NOMO-1 treated with dmso at 0.1 percent for 144 hours (cell line): ENCODE results near the gene LMNB1.

Source experiments
- DNase-seq: peaks from one replicate; lab custom pipeline; 2025; ENCODE audit not compliant: unreplicated experiment; lab: John Stamatoyannopoulos, UW

The LMNB1 gene

DNA sequence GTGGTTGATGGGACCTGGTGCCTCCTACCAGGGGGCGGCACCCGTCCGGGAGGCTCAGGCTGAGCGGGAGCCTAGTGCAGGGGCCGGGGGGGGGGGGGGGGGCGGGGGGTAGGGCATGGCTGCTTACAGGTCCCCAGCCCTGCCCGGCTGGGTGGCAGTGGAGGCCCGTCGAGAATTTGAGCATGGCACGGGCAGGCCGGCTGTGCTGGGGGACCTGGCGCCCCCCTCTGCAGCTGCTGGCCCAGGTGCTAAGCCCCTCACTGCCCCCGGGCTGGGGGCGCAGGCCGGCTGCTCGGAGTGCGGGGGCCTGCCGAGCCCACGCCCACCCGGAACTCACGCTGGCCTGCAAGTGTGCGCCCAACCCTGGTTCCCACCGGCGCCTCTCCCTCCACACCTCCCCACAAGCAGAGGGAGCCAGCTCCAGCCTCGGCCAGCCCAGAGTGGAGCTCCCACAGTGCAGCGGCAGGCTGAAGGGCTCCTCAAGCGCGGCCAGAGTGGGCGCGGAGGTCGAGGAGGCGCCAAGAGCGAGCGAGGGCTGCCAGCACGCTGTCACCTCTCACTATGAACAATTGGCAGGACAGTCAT is 77.7 kb downstream of the LMNB1 start:
- no peak for DNase-seq

DNA sequence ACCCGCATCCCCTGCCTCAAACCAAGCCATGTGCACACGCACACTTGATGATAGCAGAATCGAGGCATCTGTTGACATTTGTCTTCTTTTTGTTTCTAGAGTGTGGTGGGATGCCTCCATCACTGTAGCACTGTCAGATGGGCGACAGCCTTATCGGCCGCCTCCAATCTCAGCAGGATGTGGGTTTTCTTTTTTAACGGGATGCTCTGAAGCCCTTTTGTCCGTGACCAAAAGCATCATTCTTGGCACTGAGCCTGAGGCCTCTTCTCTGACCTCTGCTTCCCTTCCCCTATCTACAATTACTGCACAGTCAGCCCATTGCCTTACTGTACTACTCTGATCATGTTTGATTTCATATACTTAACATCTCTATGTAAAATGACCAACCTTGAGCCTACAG is 78.3 kb downstream of the LMNB1 start:
- no peak for DNase-seq

DNA sequence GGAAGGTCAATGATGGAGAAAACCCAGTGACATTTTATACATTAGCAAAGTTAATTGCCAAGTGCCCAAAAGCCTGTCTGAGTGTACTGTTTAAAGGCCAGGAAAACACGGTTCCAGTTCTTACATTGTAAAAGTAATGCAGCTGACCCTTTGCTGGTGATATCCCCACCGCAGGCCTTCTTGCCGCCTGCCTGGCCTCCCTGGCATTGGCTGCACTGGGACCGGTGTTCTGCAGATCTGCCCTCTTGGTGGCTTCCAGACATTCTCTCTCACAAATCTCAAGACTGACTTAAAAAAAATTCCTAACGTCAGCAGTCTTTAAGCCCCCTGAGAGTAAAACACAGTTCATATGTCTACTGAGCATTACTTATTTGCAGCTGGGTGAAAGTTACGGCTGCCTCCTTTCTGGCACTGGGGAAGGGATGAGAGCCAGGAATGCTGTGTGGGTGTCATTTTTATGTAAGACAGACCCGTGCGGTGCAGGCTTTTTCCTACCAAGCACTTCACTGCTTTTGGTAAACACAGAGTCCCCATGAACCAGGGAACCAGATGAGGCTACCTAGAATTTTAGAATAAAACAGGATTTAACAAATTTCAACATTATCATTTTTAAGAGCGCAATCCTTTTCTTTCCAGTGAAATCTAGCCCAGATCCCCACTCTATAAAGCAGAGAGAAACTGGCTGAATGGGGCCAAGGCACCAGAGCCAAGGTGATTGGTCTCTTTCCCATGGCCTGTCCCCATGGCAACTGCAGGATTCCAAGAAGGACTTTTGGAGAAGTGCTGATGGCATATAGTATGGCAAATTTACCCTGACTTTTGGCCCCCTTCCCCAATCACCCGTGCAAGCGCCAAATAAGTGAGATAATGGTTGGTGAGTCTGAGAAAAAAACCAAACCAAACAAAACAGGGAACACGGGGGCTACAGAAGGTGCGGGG is 80.8 kb downstream of the LMNB1 start:
- DNase-seq: no peak

DNA sequence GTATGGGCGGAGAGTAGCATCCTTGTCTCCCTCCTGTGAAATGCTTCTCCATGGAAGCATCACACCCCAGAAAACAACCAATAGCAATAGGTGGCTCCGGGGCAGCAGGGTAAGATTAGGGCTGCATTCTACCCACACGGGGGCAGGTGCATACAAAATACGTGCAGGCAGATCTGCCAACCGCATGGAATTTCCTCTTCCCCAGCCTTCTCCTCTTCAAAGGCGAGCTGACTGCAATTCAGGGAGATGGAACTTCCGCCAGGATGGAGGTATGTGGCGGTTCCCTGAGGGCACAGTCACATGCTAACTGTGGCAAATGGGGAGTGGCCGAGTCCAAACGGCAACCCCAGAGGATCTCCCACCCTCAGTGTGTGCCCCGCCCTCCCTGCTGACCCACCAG is 81.5 kb downstream of the LMNB1 start:
- no peak for DNase-seq

DNA sequence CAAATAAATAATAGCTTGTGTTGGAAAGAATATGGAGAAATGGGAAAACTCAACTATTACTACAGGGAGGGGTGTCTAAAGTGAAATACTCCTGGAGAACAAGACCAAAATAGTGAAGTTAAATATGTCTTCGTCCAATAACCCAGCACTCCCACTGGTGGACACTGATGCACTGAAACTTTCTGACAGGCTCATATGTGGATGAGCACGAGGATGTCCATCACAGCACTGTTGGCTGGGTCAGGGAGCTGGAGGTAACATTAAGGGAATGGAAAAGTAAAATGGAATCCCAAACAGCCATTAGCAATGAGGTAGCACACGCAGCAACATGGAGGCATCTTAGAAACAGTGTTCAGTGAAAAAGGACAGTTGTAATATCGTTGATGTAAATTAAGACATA is 86.5 kb downstream of the LMNB1 start:
- DNase-seq: no peak

DNA sequence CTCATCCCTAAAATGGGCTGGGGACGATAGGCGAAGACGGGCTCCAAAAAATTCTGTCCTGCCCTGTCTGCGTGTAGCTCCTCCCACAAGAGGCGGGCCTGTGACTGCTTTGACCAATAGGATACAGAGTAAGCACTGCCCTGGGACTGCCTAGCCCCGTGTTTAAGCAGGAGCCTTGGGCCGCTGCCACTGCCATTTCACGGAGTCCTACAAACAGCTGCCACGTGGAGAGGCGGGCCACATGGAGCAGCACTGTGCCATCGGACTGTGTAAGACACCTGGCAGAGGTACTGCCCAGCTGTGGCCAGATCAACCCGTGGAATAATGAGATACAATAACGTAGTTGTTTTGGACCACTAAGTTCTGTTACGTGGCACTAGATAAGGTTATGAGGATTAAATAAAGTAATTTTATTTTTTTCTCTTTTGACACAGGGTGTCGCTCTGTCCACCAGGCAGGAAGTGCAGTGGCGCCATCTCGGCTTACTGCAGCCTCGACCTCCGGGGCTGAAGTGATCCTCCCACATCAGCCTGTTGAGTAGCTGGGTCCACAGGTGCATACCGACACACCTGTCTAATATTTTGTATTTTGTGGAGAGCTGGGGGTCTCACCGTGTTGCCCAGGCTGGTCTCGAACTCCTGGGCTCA is 87.2 kb downstream of the LMNB1 start:
- DNase-seq: no peak

DNA sequence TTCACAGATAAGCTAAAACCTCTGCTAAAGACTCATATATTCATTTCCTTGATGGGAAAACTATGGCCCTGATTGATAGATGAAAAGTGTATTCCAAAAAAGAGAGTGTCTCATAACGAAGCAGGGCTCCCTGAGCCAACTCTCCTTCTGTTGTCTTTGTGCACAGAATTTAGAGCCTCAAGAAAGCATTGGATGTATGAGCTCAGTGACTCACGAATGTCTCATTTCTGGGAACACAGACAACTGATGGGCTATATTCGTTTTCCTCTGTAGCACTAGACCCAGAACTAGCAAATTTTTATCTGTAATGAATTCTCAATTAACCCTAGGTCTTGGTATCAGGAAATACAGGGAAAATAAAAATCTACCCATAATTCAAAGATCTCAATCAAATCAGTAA is 88.4 kb downstream of the LMNB1 start:
- DNase-seq: no peak

DNA sequence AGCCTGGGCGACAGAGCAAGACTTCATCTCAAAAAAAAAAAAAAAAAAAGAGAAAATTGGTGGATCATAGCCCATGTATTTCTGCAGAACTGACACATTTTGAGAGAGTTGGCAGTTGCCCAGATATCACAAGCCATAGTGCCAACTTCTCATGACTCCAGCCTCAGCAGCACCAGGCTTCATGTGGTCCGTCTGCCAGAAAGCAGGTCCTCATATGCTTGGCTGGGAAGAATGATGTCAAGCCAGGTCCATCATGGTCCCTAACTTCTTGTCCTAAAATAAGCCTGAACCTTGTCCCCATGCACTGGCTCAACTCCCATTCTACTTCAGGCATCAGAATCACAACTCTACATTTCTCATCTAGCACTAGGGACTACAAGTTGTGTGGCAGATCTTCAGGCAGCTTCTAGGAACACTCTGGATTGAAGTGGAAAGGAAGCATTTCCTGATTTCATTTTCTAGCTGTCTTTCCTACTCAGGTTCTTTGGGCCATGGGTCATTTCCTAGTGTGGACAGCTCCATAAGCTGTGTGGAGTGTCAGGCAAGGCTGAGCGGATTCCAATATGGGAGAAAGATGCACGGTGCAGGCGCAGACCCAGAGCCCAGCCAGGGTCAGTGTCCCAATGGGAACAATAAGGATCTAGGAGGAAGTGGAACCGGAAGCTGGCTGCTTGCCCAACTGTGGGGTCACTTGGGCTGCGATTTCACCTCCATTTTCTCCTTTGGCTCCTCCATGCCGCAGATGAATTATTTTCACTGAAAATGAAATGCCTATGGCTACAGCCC is 90.1 kb downstream of the LMNB1 start:
- no peak for DNase-seq

DNA sequence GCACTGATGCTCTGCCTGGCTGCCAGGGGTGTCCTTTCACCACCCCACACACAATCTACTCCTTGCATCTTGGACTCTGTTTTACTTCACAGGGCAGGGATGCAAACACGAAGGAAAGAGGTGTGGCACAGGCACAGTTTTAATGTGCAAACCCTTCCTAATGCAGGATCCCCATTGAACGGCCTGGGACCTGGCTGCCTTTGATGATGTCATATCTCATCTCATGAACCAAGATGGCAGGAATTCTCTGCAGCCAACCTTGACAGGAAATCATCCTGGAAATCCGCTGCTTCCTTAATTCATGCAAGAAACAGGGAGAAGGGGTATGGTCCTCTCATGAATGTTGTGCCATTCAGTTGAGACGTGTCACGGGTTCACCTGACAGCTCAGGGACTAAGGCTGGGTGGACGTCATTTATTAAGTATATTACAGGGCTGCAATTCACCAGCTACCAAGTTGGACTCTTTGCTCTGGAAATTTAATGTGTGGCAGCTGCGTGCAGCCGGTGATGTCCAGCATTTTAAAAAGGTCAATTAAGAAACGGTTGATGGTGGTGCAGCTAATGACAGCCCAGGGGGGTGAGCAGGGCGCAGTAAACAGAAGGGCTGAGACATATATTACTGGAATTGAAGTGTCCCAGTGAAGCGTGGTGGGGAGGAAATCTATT is 91.5 kb downstream of the LMNB1 start:
- DNase-seq: no peak

DNA sequence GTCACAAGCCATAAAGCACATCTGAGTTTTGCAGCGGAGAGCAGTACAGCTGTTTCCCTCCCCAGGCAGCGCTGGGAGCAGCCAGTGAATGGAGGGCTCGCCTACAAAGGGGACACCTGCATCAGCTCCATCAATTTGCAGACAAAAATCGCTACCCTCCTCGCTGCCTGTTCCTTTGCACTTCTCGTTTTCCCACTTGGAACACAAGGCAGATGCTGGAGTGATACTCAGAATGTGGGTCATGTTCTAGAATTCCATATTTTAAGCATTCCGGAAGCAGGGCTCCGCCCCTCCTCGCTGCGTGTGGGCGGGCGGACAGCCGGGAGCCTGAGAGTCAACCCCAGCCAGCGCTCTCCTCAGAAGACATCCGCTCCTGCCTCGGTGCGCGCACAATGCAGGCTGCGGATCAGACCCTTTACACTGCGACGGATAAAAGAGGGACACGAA is 92.1 kb downstream of the LMNB1 start:
- no peak for DNase-seq

DNA sequence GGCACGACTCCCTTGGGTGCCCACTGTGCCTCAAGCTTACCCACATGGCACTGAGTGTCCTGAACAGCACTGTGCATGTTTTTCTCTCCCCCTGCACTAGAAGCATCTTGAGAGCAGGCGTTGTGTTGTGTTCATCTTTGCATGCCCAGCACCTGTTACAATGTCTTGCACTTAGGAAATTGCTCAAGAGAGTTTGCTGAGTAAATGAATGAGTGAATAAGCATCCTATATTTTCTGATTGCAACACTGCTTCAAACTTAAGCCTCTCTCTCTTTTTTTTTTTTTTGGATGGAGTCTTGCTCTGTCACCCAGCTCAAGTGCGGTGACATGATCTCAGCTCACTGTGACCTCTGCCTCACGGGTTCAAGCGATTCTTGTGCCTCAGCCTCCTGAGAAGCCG is 94.5 kb downstream of the LMNB1 start:
- peak; percentile 13 for DNase-seq

DNA sequence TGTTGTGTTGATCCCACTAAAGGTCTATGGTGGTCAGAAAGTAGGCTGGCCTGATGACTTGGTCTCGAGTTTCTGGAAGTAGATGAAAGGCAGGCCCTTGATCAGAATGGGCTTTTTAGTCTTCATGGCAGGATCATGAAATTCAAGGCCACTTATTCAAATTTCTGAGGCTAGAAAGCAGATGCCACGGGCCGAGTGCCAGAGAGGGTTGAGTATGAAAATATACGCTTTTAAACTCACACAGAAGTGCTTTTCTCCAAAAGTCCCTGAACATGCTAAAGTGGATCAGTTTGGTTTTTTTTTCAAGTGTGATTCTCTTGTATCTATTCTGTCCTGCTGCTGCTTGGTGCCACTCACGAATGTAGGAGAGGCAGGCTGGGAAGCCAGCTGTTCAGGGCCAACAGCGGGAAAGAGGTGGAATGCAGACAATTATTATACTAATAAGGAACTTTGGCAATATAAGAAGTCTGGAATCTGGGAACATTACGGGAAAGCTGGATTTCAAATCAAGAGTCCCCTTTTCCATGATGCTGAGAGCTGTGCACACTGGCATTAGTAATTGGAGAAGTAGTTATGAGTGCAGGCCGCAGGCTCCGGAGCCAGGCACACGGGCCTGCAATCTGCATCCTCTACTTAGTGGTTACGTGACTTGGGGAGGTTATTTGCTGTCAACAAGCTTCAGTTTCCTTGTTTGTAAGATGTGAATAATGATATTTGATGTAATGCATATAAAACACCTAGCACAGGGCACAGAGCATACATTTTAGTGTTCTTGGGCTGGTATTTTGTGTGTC is 95.8 kb downstream of the LMNB1 start:
- no peak for DNase-seq

DNA sequence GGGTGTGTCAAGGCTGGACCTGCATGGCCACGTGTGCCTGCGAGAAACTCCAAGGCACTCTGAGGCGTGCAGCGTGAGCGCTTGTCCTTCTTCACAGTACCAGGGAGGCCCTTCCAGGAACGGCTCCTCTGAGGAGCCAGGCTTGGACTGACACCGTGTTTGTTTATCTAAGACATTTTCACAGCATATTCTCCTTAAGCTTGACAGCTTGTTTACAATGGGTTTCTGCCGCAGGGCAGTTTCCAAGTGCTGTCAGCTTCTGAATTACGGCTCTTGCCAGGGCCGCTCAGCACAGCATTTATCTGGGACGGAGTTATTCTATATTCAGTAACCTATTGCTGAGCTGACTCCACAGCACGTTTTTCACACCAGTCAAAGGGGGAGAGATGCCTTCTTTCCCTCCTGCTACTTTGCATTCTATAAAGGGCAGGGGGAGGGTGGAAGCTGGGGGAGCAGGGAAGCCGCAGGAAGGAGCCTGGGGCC is 98.4 kb downstream of the LMNB1 start:
- DNase-seq: no peak

DNA sequence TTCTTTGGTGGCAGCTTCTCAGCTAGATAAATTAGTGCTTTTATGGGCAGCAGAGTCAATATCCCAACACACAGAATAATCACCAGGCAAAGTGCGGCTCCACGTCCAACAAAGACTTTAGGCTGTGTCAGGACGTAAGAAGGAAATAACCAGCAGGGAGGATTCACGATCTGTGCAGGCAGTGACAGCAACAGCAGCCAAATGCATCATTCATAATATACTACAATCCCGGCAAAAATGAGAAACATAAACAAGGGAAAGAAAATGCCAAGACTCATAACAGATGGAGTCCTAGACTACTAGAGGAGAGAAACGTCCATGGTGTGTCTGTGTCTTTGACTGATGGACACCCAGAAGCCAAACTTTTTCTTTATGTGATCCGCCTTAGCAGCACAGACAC is 100.7 kb downstream of the LMNB1 start:
- no peak for DNase-seq

DNA sequence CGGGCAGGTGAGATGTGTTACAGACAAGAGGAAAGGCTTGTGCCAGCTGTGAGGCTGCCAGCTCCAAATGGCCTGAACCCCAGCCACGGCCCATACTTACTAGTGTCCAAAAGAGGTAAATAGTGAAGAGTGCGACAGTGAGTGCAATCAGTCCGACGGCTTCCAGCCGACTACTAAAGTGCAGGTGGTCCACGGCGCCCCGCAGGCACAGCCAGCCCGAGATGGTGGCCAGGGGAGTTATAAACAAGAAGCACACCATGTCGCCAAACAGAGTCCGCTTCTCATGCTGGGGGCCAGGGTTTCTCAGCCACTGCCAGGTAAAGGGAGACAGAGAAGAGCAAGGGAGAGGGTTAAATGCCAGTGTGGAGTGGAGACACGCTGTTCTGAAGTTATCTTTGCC is 101.1 kb downstream of the LMNB1 start:
- no peak for DNase-seq

DNA sequence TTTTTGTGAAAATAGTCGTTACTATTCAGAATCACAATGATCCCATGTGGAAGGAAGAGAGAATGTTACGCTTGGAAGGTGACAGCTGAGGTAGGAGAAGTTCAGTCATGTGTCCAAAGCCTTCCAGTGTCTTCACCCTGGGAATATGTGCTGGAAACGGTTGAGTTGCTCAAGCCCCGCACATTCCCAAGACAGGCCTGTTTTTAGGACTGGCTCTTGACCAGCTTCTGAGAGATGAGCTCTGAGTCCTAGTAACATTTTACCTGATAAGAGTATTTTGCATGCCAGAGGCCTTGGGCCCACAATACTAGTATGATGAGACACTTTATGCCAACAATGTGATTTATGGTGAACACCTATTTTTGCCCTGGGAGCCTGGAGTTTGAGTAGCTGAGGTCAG is 101.7 kb downstream of the LMNB1 start:
- no peak for DNase-seq

DNA sequence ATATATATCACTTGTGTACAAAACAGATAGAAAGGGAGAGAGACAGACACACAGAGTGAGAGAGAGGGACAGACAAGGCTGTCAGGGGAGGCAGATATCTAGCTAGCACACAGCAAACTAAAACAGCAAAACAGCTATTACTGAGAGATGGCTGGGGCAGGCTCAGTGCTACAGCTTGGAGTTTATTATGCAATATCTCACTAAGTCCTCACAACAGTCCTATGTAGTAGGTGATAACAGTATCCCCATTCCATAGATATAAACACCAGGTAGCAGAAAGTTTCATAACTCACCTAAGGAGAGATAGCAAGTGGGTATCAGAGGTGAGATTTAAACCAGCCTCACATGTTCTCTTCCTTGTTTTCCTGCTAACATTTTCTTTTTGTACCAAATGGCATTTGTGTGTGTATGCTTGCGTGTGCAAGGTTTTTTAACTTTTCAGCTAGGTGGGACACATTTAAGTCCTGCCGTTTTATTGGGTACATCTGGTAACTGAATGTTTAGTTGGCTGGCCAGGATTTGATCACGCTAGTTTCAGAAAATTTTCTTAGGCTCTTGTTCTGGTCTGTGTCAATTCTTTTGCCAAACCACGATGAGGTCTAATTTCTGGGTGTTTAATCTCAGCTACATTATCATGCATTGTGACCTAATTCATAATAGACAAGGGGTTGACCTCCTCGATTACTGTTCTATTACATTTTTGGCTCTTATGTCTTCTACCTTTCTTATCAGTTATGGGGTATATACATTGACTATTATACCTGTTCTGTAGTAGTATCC is 105.1 kb downstream of the LMNB1 start:
- no peak for DNase-seq

DNA sequence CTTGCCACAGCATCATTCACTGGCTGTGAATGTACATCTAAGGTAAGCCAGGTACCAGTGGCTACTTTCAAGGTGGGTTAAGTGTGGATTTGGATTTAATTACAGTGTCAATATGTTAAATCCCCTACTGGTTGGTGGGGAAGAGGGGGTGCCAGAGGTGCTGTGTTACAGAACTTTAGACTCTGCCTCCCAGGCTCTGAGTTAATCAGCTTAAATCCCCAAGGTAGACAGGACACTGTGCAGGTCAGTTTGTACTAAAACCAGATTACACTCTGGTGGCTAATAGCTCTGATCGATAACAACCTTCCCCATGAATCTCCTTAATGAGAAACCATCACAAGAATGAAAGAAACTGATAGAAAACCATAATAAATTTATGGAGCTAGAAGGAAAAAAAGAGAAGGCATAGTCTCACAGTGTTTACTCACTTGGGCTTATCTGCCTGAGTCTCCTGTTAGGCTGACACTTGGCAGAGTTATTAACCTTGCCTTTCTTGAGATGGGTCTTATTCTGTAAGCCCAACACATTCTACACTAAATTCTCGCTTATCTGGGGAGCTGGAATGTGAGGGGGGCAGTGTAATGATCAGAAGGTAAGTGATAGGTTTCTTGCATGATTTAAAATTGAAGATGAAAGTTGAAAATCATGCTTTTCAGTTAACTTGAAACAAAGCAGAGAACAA is 106.8 kb downstream of the LMNB1 start:
- DNase-seq: no peak
